Parathyroid adenoma (tissue), 2 donors: ENCODE data around the gene SOX14.

Source experiments
- H2AFZ ChIP-seq: fragments of 300-600 bp; sonication (generic); one replicate; pipeline ENCODE4 v1.7.0; 2017; ENCODE audit warnings: antibody characterized with exemption, mild to moderate bottlenecking
- H3K27ac ChIP-seq: fragments of 300-600 bp; sonication (generic); one replicate; pipeline ENCODE4 v1.7.0; 2017
- H3K27me3 ChIP-seq: fragments of 300-600 bp; sonication (generic); one replicate; pipeline ENCODE4 v1.7.0; 2017; ENCODE audit warnings: low read length; ENCODE audit not compliant: control insufficient read depth, insufficient read depth
- H3K36me3 ChIP-seq: fragments of 300-600 bp; sonication (generic); one replicate; pipeline ENCODE4 v1.7.0; 2017; ENCODE audit warnings: low read length; ENCODE audit not compliant: control insufficient read depth, insufficient read depth
- H3K4me1 ChIP-seq: fragments of 300-600 bp; sonication (generic); one replicate; pipeline ENCODE4 v1.7.0; 2017; ENCODE audit warnings: control low read depth
- H3K4me2 ChIP-seq: fragments of 300-600 bp; sonication (generic); one replicate; pipeline ENCODE4 v1.7.0; 2017; ENCODE audit warnings: low read length
- H3K4me3 ChIP-seq: fragments of 300-600 bp; sonication (generic); one replicate; pipeline ENCODE4 v1.7.0; 2017; ENCODE audit warnings: low read depth, low read length
- H3K79me2 ChIP-seq: fragments of 300-600 bp; sonication (generic); one replicate; pipeline ENCODE4 v1.7.0; 2017; ENCODE audit warnings: control low read depth
- H3K9ac ChIP-seq: fragments of 300-600 bp; sonication (generic); one replicate; pipeline ENCODE4 v1.7.0; 2017; ENCODE audit warnings: mild to moderate bottlenecking
- H3K9me3 ChIP-seq: fragments of 300-600 bp; sonication (generic); one replicate; pipeline ENCODE4 v1.7.0; 2017; ENCODE audit warnings: low read length; ENCODE audit not compliant: control insufficient read depth
- TF ChIP-seq, protein P1 (sequence below): fragments of 300-600 bp; sonication (generic); IDR thresholded peaks from one replicate; pipeline ENCODE4 v1.7.0; 2017; ENCODE audit warnings: antibody characterized with exemption, mild to moderate bottlenecking
- donor health status: primary hyperparathyroidism.

The SOX14 gene

DNA sequence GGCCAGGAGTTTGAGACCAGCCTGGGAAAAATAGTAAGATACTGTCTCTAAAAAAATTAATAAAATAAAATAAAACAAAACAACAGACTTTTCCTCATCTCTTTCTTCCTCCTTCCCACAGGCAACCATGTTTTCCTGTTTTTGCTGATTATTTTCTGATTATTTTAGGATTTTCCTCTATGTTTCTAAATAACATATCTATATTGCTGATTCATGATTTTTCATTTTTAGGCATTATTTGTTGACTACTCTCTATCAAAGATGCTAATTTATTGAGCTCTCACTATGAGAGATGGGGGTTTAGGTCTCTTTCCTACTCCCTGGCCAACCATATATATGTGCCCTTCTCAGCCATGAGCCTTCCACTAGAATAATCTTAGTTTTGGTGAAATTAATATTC is 45.4 kb downstream of the SOX14 start:
- no peak overlapping the region for H3K4me3 ChIP-seq
- no peaks in the 10 kb centered on the region for H3K9me3 ChIP-seq
- H2AFZ ChIP-seq, result no peak overlapping the region
- no peaks in the 10 kb centered on the region for H3K4me1 ChIP-seq
- TF ChIP-seq, protein P1, sequence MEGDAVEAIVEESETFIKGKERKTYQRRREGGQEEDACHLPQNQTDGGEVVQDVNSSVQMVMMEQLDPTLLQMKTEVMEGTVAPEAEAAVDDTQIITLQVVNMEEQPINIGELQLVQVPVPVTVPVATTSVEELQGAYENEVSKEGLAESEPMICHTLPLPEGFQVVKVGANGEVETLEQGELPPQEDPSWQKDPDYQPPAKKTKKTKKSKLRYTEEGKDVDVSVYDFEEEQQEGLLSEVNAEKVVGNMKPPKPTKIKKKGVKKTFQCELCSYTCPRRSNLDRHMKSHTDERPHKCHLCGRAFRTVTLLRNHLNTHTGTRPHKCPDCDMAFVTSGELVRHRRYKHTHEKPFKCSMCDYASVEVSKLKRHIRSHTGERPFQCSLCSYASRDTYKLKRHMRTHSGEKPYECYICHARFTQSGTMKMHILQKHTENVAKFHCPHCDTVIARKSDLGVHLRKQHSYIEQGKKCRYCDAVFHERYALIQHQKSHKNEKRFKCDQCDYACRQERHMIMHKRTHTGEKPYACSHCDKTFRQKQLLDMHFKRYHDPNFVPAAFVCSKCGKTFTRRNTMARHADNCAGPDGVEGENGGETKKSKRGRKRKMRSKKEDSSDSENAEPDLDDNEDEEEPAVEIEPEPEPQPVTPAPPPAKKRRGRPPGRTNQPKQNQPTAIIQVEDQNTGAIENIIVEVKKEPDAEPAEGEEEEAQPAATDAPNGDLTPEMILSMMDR, result no peak
- H3K36me3 ChIP-seq, result no peaks in the 10 kb centered on the region
- no peak overlapping the region for H3K4me2 ChIP-seq
- H3K27ac ChIP-seq, result no peak overlapping the region
- no peaks in the 10 kb centered on the region for H3K27me3 ChIP-seq
- no peak overlapping the region for H3K9ac ChIP-seq
- no peaks in the 10 kb centered on the region for H3K79me2 ChIP-seq

- Histone ChIP-seq H3K9ac (no peak overlapping the region), H3K27me3 (no peaks in the 10 kb centered on the region), H3K27ac (no peak overlapping the region), H3K36me3 (no peaks in the 10 kb centered on the region), H3K4me1 (no peaks in the 10 kb centered on the region), H2AFZ (no peak overlapping the region), H3K4me2 (no peak overlapping the region), H3K9me3 (no peaks in the 10 kb centered on the region), H3K79me2 (no peaks in the 10 kb centered on the region), H3K4me3 (no peak overlapping the region)
- TF ChIP-seq, protein P1, result no peak
These were observed 47.9 kb downstream of the SOX14 start for GRCh38 chr3:137812023-137812422.

GRCh38 chr3:137815251-137815650 is 51.1 kb downstream of the SOX14 start:
- no peaks in the 10 kb centered on the region for H3K27me3 ChIP-seq
- no peak overlapping the region for H3K4me3 ChIP-seq
- no peaks in the 10 kb centered on the region for H3K9me3 ChIP-seq
- no peak overlapping the region for H3K4me2 ChIP-seq
- TF ChIP-seq, protein P1, result no peak
- no peak overlapping the region for H2AFZ ChIP-seq
- H3K27ac ChIP-seq, result no peak overlapping the region
- no peaks in the 10 kb centered on the region for H3K4me1 ChIP-seq
- no peaks in the 10 kb centered on the region for H3K79me2 ChIP-seq
- no peak overlapping the region for H3K9ac ChIP-seq
- H3K36me3 ChIP-seq, result no peaks in the 10 kb centered on the region
